ENCODE results near the gene ELF5. TPM values are rescaled to one million over a fixed set of nuclear protein-coding genes. Genes with fewer than 3 reads are reported as not detected.

ELF5 gene
- total RNA-seq, 4 donors from 2014 or later = not detected

DNA sequence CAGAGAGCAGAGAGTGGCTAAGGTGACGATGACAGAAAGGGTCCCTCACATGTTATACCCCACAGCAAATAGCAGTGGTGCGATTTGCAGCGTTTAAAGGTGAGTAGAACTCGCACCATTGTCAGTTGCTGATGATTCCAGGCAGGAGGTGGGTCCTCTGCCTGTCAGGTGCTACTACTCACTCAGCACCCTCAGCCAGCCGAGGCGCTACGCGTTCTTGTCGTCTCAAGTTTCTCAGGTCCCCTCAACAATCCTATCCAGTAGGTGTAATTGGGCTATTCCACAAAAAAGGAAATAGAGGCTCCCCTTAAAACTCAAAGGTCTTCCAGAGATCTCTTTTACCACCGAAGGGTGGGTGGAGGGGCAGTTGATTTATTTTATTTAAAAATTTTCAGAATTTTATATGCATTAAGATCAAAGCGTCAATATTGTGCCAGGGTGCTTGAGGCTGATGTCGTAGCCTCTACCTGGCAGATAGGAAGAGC is 18.3 kb downstream of the ELF5 start:
- no peak for TF ChIP-seq CTCF (IDR thresholded peaks at IDR 0.05)
- DNase-seq (ENCODE audit: low spot score) (no peak), ATAC-seq (ENCODE audit: low FRiP score) (no peak)

GRCh38 chr11:34493926-34494595 is 19.5 kb downstream of the ELF5 start:
- DNase-seq (ENCODE audit: low spot score) (no peak), ATAC-seq (ENCODE audit: low FRiP score) (no peak)
- no peak for TF ChIP-seq CTCF (IDR thresholded peaks at IDR 0.05)

DNA sequence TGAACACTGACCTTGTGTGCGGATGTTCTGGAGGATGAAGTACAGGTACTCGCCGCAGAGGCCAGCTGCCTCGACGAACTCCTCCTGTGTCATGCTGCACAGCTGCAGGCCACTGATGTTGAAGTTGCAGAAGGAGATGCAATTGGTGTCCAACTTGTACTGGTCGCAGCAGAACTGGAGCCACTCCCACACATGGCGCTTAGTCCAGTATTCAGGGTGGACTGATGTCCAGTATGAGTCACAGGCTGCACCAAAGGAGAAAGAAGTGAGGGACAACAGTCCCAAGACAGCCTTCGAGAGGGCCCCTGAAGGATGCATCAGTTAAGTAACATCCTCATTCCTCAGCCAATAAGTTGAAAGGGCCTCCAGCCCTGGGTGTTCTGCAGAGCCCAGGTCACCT is 20.1 kb downstream of the ELF5 start:
- DNase-seq (ENCODE audit: low spot score) (no peak), ATAC-seq (ENCODE audit: low FRiP score) (no peak)
- no peak for TF ChIP-seq CTCF (IDR thresholded peaks at IDR 0.05)

DNA sequence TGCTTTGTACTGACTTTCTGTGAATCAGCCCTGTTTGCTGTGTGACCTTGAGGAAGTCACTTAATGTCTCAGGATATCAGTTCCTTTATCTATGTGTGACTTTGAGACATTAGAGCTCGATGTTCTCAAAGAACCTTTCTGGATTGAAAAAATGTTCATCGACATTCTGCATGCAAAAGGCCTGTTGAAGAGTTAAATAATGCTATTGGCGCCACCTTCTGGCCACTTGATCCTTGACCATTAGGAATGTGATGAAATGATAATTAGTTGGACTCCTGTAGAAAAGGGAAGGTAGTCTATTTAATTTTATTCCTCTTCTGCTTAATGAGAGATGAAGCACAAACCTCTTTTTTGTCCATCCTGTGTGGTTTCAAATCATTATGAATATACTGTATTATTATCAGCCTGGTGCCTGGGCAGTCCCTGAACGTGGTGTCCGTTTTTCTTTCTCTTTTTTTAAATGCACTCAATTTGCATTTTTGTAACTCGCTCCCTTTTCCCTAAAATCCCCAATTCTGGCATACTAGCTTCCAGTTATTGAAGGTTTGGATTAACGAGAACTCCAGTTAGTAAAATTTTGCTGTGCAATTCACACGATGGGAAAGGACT is 20.7 kb downstream of the ELF5 start:
- no peak for ATAC-seq (ENCODE audit: low FRiP score)
- no peak for TF ChIP-seq CTCF (IDR thresholded peaks at IDR 0.05)
- DNase-seq (ENCODE audit: low spot score) = peak; percentile 83

DNA sequence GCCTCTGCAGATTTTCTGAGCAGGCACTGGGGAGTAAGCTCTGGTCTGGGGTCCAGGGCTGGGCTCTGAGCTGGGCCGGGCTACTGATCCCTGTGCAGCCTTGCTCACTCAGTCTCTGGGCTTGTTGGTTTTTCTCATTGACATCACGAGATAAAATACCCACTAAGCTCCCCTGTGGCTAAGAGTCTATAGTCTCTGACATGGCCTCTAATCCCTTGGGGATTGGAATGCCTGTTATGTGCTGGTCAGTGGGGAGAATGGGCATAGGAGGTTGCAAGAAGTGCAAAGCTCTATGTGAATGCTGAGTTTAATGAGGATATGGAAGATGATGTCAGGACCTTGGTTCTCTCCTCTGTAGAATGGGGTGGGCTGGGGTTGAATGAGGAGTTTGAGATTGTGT is 23.3 kb downstream of the ELF5 start:
- no peak for TF ChIP-seq CTCF (IDR thresholded peaks at IDR 0.05)
- DNase-seq (ENCODE audit: low spot score) (no peak), ATAC-seq (ENCODE audit: low FRiP score) (no peak)

DNA sequence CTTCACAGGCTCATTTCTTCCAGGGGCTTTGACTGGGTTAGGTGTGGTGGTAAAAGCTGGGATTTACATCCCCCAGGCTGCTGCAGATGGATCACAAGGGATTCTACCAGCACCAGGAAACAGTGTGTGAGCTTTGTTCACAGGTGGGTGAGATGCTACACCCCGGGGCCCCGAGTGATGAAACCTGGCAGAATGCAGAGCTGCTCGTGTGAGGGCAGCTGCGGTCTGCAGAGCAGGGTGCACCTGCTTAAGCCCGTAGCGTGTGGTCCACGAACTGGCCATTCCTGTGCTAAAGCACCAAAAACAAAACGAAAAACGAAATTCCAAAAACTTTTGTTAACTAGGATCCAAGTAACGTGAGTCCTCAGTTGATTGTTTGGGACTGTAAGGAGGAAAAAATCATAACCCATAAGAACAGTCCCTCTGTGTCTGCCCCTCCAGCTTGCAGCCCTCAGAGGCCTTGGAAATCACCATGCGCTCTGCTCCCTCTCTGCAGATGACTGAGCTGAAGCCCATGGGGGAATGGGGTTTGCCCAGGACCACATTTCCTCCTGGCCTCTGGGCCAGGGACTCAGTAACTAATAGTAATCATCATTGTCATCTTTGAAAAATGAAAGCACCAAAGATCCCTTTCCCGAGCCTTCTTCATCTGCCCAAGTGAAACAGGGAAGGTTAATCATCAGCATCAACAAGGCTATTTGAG is 24.6 kb downstream of the ELF5 start:
- TF ChIP-seq CTCF (IDR thresholded peaks at IDR 0.05) = no peak
- DNase-seq (ENCODE audit: low spot score) = no peak

More for the DNA sequence above, 24.6 kb downstream of the ELF5 start:
- no peak for ATAC-seq (ENCODE audit: low FRiP score)

All from omental fat pad (tissue), 4 donors.